Glomerular endothelial cell (primary cell): ENCODE measurements around the gene AOPEP. TPM values are rescaled to one million over a fixed set of nuclear protein-coding genes. Genes with fewer than 3 reads are reported as not detected.
"Not testable (repeated sequence)": the region's sequence is repeated elsewhere in the genome, so short reads cannot be mapped to it uniquely, and the experiment has no call there.

Experiments
- DNase-seq: peaks from one replicate; pipeline ENCODE4 v3.0.0-alpha.2; 2011; ENCODE audit warnings: low read depth, low spot score; ENCODE audit errors: extremely low read depth
- total RNA-seq: library from RNA; depleted of rRNA; stranded (reverse); fragments of >200 nt; gene quantifications from 2 replicates; pipeline ENCODE4 v1.2.3, GENCODE V29; 2015

The AOPEP gene
- total RNA-seq, 1 donor from 2014 or later, result 20.7 TPM

- DNase-seq, result no peak
Measured at GRCh38 chr9:94864862-94865509, 138.5 kb downstream of the AOPEP start.

GRCh38 chr9:94865582-94866452, 139.3 kb downstream of the AOPEP start:
- DNase-seq, result no peak

- no peak for DNase-seq
Measured at GRCh38 chr9:94866770-94867169, 140.3 kb downstream of the AOPEP start.

- DNase-seq, result peak; percentile 71
Measured at GRCh38 chr9:94867281-94867841, 140.9 kb downstream of the AOPEP start.

GRCh38 chr9:94867842-94868312, 141.4 kb downstream of the AOPEP start:
- peak; percentile 56 for DNase-seq

GRCh38 chr9:94868464-94868863, 142.0 kb downstream of the AOPEP start:
- no peak for DNase-seq

GRCh38 chr9:94869415-94869843, 142.9 kb downstream of the AOPEP start:
- DNase-seq, result no peak

- no peak for DNase-seq
Measured at GRCh38 chr9:94870465-94870792, 143.9 kb downstream of the AOPEP start.

- DNase-seq, result no peak
Measured at GRCh38 chr9:94870793-94871558, 144.5 kb downstream of the AOPEP start.

GRCh38 chr9:94872083-94872833, 145.8 kb downstream of the AOPEP start:
- DNase-seq, result no peak

- DNase-seq, result no peak
Measured at GRCh38 chr9:94872891-94873511, 146.5 kb downstream of the AOPEP start.

- DNase-seq, result no peak
Measured at GRCh38 chr9:94874316-94874715, 147.8 kb downstream of the AOPEP start.

- DNase-seq, result no peak
Measured at GRCh38 chr9:94875300-94876020, 149.0 kb downstream of the AOPEP start.

- not testable (repeated sequence) for DNase-seq
Measured at GRCh38 chr9:94878804-94879203, 152.3 kb downstream of the AOPEP start.

- no peak for DNase-seq
Measured at GRCh38 chr9:94879230-94879629, 152.7 kb downstream of the AOPEP start.

- DNase-seq, result no peak
Measured at GRCh38 chr9:94881023-94881422, 154.5 kb downstream of the AOPEP start.

GRCh38 chr9:94881454-94881853, 155.0 kb downstream of the AOPEP start:
- no peak for DNase-seq

GRCh38 chr9:94881940-94882339, 155.4 kb downstream of the AOPEP start:
- DNase-seq, result no peak

GRCh38 chr9:94882966-94883641, 156.6 kb downstream of the AOPEP start:
- DNase-seq, result no peak
